Kidney (tissue), 14 donors: ENCODE data around the gene GALP. TPM values are rescaled to one million over a fixed set of nuclear protein-coding genes. Genes with fewer than 3 reads are reported as not detected.

Source experiments
- DNase-seq, 5 donors: peaks; one replicate each; pipeline ENCODE4 v3.0.0-alpha.2; 2013 to 2020
- FAIRE-seq: peaks from 2 replicates; lab custom pipeline; 2012; peaks lifted over from hg19 to GRCh38; lab: Jason Lieb, UNC
- H3K27ac ChIP-seq, 2 donors: one replicate each; pipeline ENCODE4 v1.7.0; 2013; ENCODE audit warnings: low read depth in 2 of 2, low read length in 2 of 2, inconsistent platforms in 1 of 2
- H3K27me3 ChIP-seq: one replicate; pipeline ENCODE4 v1.7.1; 2013; ENCODE audit warnings: low read length, inconsistent platforms; ENCODE audit not compliant: control insufficient read depth, insufficient read depth
- H3K36me3 ChIP-seq, 3 donors: one replicate each; pipeline versions ENCODE4 v1.7.0 to v1.7.1; 2013; ENCODE audit warnings: low read length in 3 of 3, control low read depth in 1 of 3, inconsistent platforms in 1 of 3; ENCODE audit not compliant: insufficient read depth in 3 of 3, control insufficient read depth in 2 of 3
- H3K4me1 ChIP-seq, 3 donors: one replicate each; pipeline versions ENCODE4 v1.7.0 to v1.7.1; 2013; ENCODE audit warnings: low read length in 3 of 3, inconsistent platforms in 1 of 3, low read depth in 1 of 3; ENCODE audit not compliant: control insufficient read depth in 2 of 3, insufficient read depth in 2 of 3
- H3K4me3 ChIP-seq, 3 donors: one replicate each; pipeline versions ENCODE4 v1.7.0 to v1.8.1; 2013; ENCODE audit warnings: low read length in 3 of 3, control low read depth in 1 of 3, inconsistent platforms in 1 of 3
- H3K9ac ChIP-seq, 3 donors: one replicate each; pipeline versions ENCODE4 v1.7.0 to v1.7.1; 2013; ENCODE audit warnings: low read length in 3 of 3, control low read depth in 1 of 3, inconsistent platforms in 1 of 3
- H3K9me3 ChIP-seq, 3 donors: one replicate each; pipeline versions ENCODE4 v1.7.0 to v1.7.1; 2013; ENCODE audit warnings: low read length in 3 of 3, control low read depth in 1 of 3, inconsistent platforms in 1 of 3; ENCODE audit not compliant: control insufficient read depth in 2 of 3, insufficient read depth in 1 of 3
- CTCF ChIP-seq: IDR thresholded peaks from 3 replicates; pipeline ENCODE4 v1.5.1; 2012; ENCODE audit warnings: mild to moderate bottlenecking, moderate library complexity, borderline replicate concordance; ENCODE audit not compliant: insufficient read depth; ENCODE audit errors: extremely low read depth
- intact Hi-C: fragments of 100-400 bp; cut with DNase I; formaldehyde crosslinking; loops from one replicate; pipeline ENCODE4 v1.11.1; 2022
- polyA plus RNA-seq: library from polyadenylated mRNA; stranded (reverse); fragments of 350-450 nt; fragmentation: Illumina TruSeq; extraction: RNeasy Lipid Tissue Mini Kit (QIAGEN cat#74804); gene quantifications from one replicate; pipeline ENCODE4 v1.2.3, GENCODE V29; 2014; ENCODE audit warnings: low read depth, low replicate concordance; ENCODE audit not compliant: insufficient read depth
- total RNA-seq: library from RNA; stranded (reverse); fragmentation: NEBNext Ultra II Directional; extraction: Animal tissue kit (Norgen Biotek cat#: 25700); gene quantifications from one replicate; pipeline ENCODE4 v1.2.1, GENCODE V29; 2021
- donor health status: control.
- donor health status: control.
- donor health status: control.
- donor health status: control.
- donor health status: control.
- donor health status: DM: yes; HTN: yes; CAD: no.
- donor health status: Normal renal cell carcinoma (clear cell type).

Gene GALP
- total and polyA plus RNA-seq, 2 donors from 2014 or later: not detected

GRCh38 chr19:56223481-56223880 is 47.7 kb downstream of the GALP start:
- intact Hi-C loops: no loop called here

More at GRCh38 chr19:56223481-56223880, 47.7 kb downstream of the GALP start:
- Histone ChIP-seq H3K36me3 (peaks cover 0 to 2% (median 0%) of the 10 kb centered on the region in 3 donors), H3K9ac (no peak overlapping the region), H3K4me1 (no peaks in the 10 kb centered on the region), H3K4me3 (no peak overlapping the region), H3K27me3 (no peaks in the 10 kb centered on the region), H3K9me3 (no peaks in the 10 kb centered on the region), H3K27ac (no peak overlapping the region)
- FAIRE-seq: no peak
- no peak for TF ChIP-seq CTCF
- no peak for DNase-seq

Other genes with a start within 250 kb of the GALP start
- not detected for gene NLRP13, start 243.7 kb upstream of the GALP start, total RNA-seq
- not detected for gene NLRP13, start 243.7 kb upstream of the GALP start, polyA plus RNA-seq
- not detected for gene NLRP8, start 228.2 kb upstream of the GALP start, total RNA-seq
- not detected for gene NLRP8, start 228.2 kb upstream of the GALP start, polyA plus RNA-seq
- gene NLRP5, start 189.2 kb upstream of the GALP start, total RNA-seq: not detected
- not detected for gene NLRP5, start 189.2 kb upstream of the GALP start, polyA plus RNA-seq
- 31.9 TPM for gene ZNF787, start 54.7 kb upstream of the GALP start, total RNA-seq
- gene ZNF787, start 54.7 kb upstream of the GALP start, polyA plus RNA-seq: 23.0 TPM
- gene ZNF444, start 34.7 kb upstream of the GALP start, total RNA-seq: 28.4 TPM
- 39.6 TPM for gene ZNF444, start 34.7 kb upstream of the GALP start, polyA plus RNA-seq
- gene ZSCAN5B, start 21.8 kb downstream of the GALP start, total RNA-seq: not detected
- gene ZSCAN5B, start 21.8 kb downstream of the GALP start, polyA plus RNA-seq: not detected
- gene ZSCAN5C, start 26.3 kb downstream of the GALP start, total RNA-seq: not detected
- not detected for gene ZSCAN5C, start 26.3 kb downstream of the GALP start, polyA plus RNA-seq
- 0.54 TPM for gene EDDM13, start 96.7 kb downstream of the GALP start, total RNA-seq
- gene EDDM13, start 96.7 kb downstream of the GALP start, polyA plus RNA-seq: 1.6 TPM
- 18.1 TPM for gene ZSCAN5A, start 138.8 kb downstream of the GALP start, total RNA-seq
- gene ZSCAN5A, start 138.8 kb downstream of the GALP start, polyA plus RNA-seq: 11.9 TPM
- 5.0 TPM for gene ZNF582, start 217.5 kb downstream of the GALP start, total RNA-seq
- gene ZNF582, start 217.5 kb downstream of the GALP start, polyA plus RNA-seq: 3.8 TPM
- 7.2 TPM for gene ZNF583, start 228.3 kb downstream of the GALP start, total RNA-seq
- gene ZNF583, start 228.3 kb downstream of the GALP start, polyA plus RNA-seq: 2.5 TPM